Urinary bladder (tissue), 4 donors: ENCODE measurements around the gene ETNK2. TPM values are rescaled to one million over a fixed set of nuclear protein-coding genes. Genes with fewer than 3 reads are reported as not detected.
"Not testable (repeated sequence)": the region's sequence is repeated elsewhere in the genome, so short reads cannot be mapped to it uniquely, and the experiment has no call there.

Experiments
- DNase-seq: peaks from one replicate; pipeline ENCODE4 v3.0.0-alpha.2; 2015; ENCODE audit errors: extremely low spot score
- H3K27ac ChIP-seq: one replicate; pipeline ENCODE4 v1.5.1; 2013; ENCODE audit warnings: low read depth, mild to moderate bottlenecking, moderate library complexity
- H3K36me3 ChIP-seq: one replicate; pipeline ENCODE4 v1.6.1; 2013; ENCODE audit warnings: mild to moderate bottlenecking, moderate library complexity; ENCODE audit not compliant: insufficient read depth
- H3K4me1 ChIP-seq: one replicate; pipeline ENCODE4 v1.6.1; 2013; ENCODE audit warnings: mild to moderate bottlenecking, moderate library complexity; ENCODE audit not compliant: insufficient read depth
- H3K4me3 ChIP-seq: one replicate; pipeline ENCODE4 v1.5.1; 2013; ENCODE audit warnings: low read depth, low read length
- WGBS: extraction: QIAGEN DNeasy Blood & Tissue Kit; methylation state at CpG from one replicate; pipeline ENCODE4 v1.1.7; 2013; 5-methylcytosine and 5-hydroxymethylcytosine counted together
- polyA plus RNA-seq: library from polyadenylated mRNA; stranded (reverse); fragments of 200-250 nt; gene quantifications from one replicate; pipeline ENCODE4 v1.2.3, GENCODE V29; 2013
- total RNA-seq: library from RNA; depleted of rRNA; stranded (reverse); fragments of >200 nt; gene quantifications from one replicate; pipeline ENCODE4 v1.2.3, GENCODE V29; 2014
- donor health status: healthy with polysubstance abuse.
- donor health status: healthy.

The ETNK2 gene
- total and polyA plus RNA-seq, 2 donors: 7.7 to 25.8 TPM

DNA sequence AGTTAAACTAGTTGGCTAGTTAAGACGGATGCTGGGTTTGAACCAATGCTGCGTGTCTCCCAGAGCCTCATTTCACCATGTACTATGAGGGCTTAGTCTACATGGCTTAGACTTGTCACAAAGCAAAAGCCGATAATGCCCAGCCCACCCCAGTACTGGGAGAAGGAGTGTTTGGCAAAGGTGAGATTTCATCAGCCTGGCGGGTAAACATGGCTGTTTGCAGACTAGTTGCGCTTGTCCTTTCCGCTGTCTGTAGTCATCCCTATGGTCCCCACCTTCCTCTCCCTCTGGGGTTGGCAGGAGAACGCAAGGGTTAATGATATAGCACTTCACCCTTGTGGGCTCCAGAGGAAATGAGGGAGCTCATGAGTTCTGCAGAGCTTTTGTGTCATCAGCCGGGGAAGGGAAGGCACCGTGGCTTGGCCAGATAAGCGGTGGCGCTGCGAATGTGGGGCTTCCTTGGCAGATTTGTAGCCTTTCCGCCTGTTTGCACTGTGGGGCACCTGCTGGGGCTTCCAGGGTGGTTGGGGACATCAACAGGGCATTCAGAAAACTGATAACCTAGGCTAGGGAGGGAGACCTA lies 49.7 kb downstream of the ETNK2 start:
- no peak for DNase-seq
- Histone ChIP-seq H3K36me3 (no peaks in the 10 kb centered on the region), H3K4me1 (peaks cover 10% of the 10 kb centered on the region), H3K27ac (no peak overlapping the region), H3K4me3 (no peak overlapping the region)
- WGBS: 54% methylated on average over 13 of the region's 13 CpGs

- H3K27ac ChIP-seq, DNase-seq, H3K4me3 ChIP-seq, H3K36me3 ChIP-seq: not testable (repeated sequence)
- H3K4me1 ChIP-seq: peaks cover 10% of the 10 kb centered on the region
- WGBS: 84% methylated on average over 2 of the region's 2 CpGs
Observed at GRCh38 chr1:204099754-204100153, 52.1 kb downstream of the ETNK2 start.

GRCh38 chr1:204098683-204099082 lies 53.2 kb downstream of the ETNK2 start:
- WGBS: 97% methylated on average over 4 of the region's 4 CpGs
- H3K27ac ChIP-seq: no peak overlapping the region
- H3K36me3 ChIP-seq: no peaks in the 10 kb centered on the region
- H3K4me3 ChIP-seq: no peak overlapping the region
- DNase-seq: no peak
- peaks cover 11% of the 10 kb centered on the region for H3K4me1 ChIP-seq

DNA sequence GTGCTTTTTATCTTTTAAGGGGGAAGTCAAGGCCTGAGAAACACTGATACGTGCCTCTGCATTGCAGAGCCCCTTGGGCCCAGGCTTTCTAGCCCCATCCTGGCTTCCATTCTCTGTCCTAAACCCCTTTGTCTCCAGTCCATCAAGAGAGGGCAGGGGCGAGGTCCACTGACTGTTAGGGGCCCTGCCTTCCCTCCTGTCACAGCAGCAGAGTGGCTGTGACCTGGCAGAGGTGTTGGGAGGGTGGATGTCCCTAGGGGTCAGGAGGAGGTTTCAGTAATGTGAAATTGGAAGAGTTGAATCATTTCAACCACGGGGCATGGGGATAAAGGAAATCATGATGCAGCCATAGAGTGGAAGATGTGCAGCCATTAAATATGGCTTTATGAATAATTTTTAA lies 54.9 kb downstream of the ETNK2 start:
- 78% methylated on average over 3 of the region's 3 CpGs for WGBS
- Histone ChIP-seq H3K4me1 (peaks cover 9% of the 10 kb centered on the region), H3K36me3 (no peaks in the 10 kb centered on the region)

GRCh38 chr1:204094856-204095634 lies 56.8 kb downstream of the ETNK2 start:
- Histone ChIP-seq H3K27ac (no peak overlapping the region), H3K36me3 (no peaks in the 10 kb centered on the region), H3K4me1 (peaks cover 4% of the 10 kb centered on the region), H3K4me3 (no peak overlapping the region)
- no peak for DNase-seq
- 78% methylated on average over 15 of the region's 15 CpGs for WGBS

More for the DNA sequence above, 54.9 kb downstream of the ETNK2 start:
- no peak overlapping the region for H3K27ac ChIP-seq
- DNase-seq: no peak
- no peak overlapping the region for H3K4me3 ChIP-seq

GRCh38 chr1:204094313-204094729 lies 57.5 kb downstream of the ETNK2 start:
- DNase-seq: no peak
- Histone ChIP-seq H3K36me3 (no peaks in the 10 kb centered on the region), H3K27ac (no peak overlapping the region), H3K4me3 (no peak overlapping the region), H3K4me1 (peaks cover 5% of the 10 kb centered on the region)
- 50% methylated on average over 6 of the region's 6 CpGs for WGBS

DNA sequence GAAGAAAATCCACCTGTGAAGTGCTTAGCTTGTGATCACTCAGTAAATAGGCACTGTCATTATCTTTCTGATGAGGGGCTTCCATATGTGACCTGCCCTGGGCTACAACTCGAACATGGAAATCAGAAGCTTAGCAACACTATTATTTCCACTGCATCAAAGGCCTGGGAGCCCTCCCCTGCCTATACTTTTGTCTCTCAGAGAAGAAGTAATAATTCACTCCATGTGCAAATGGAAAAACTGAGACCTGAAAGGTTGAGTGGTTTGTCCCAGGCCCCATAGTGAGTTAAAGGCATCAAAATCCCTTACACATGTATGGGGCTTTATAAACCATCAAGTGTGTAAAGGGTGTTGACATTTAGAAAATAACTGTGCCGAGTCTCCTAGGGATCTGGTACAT lies 58.1 kb downstream of the ETNK2 start:
- Histone ChIP-seq H3K27ac (no peak overlapping the region), H3K36me3 (no peaks in the 10 kb centered on the region), H3K4me1 (peaks cover 7% of the 10 kb centered on the region), H3K4me3 (no peak overlapping the region)
- DNase-seq: no peak
- 67% methylated on average over 2 of the region's 2 CpGs for WGBS

- H3K4me1 ChIP-seq: peaks cover 7% of the 10 kb centered on the region
- H3K27ac ChIP-seq: no peak overlapping the region
- 86% methylated on average over 4 of the region's 4 CpGs for WGBS
- no peak overlapping the region for H3K4me3 ChIP-seq
- DNase-seq: no peak
- H3K36me3 ChIP-seq: no peaks in the 10 kb centered on the region
Observed at GRCh38 chr1:204093421-204093717, 58.5 kb downstream of the ETNK2 start.

DNA sequence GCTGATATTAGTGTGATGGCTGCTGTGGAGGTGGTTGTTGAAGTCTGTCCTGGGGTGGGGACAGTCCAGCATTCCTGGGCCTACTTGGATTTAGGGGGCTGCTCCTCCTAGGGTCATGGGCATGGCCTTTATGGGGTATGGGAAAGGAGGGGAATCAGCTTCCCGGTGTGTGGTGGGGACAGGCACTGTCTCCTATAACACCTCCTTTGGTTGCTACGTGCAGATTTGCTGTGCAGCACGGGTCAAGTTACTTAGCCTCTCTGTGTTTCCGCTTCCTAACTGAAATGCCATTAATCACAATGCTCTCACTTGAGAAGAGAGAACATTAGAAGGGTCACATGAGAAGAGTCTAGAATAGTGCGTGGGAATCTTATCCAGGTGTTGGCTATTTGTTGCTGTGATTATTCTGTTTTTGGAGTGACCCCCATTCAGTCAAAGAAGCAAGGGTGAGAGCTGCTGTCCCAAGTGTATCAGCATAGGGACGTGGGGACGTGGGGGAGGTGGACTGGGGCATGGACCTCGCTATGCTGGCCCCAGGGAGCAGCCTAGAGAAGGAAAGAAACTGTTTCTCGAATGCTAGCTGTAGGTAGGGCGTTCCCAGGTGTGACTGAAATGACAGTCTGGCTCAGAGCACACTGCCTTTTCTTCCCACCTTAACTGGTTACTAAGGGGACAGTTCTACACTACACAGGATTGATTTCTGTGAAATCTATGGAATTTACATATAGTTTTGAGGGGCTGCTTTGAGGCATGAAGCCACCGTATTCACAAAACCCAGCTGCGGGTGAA lies 59.0 kb downstream of the ETNK2 start:
- 80% methylated on average over 12 of the region's 12 CpGs for WGBS
- Histone ChIP-seq H3K4me3 (no peak overlapping the region), H3K4me1 (peaks cover 7% of the 10 kb centered on the region), H3K27ac (no peak overlapping the region), H3K36me3 (no peaks in the 10 kb centered on the region)
- no peak for DNase-seq

- Histone ChIP-seq H3K4me1 (peaks cover 7% of the 10 kb centered on the region), H3K4me3 (no peak overlapping the region), H3K36me3 (no peaks in the 10 kb centered on the region), H3K27ac (no peak overlapping the region)
- no peak for DNase-seq
- 94% methylated on average over 5 of the region's 5 CpGs for WGBS
Observed at GRCh38 chr1:204091787-204092312, 60.0 kb downstream of the ETNK2 start.

DNA sequence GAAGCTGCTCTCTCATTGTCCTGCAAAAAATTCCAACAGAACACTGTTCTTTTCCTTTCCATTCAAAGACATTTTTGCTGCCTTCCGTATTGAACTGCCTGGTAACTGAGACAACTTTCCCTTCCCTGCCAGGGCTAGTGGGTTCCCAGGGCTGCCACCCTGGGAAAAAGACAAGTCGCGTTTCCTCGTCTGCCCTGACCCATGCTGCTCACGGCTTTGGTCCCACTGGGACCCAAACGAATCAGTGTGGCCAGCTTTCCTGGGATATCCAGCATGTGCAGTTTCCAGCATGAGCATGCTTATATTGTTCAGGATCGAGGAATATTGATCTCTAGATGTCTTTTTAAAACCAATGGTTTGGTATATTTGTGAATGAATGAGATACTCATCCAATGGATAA lies 60.8 kb downstream of the ETNK2 start:
- Histone ChIP-seq H3K27ac (no peak overlapping the region), H3K4me1 (peaks cover 7% of the 10 kb centered on the region), H3K36me3 (no peaks in the 10 kb centered on the region), H3K4me3 (no peak overlapping the region)
- WGBS: 82% methylated on average over 7 of the region's 7 CpGs
- no peak for DNase-seq

DNA sequence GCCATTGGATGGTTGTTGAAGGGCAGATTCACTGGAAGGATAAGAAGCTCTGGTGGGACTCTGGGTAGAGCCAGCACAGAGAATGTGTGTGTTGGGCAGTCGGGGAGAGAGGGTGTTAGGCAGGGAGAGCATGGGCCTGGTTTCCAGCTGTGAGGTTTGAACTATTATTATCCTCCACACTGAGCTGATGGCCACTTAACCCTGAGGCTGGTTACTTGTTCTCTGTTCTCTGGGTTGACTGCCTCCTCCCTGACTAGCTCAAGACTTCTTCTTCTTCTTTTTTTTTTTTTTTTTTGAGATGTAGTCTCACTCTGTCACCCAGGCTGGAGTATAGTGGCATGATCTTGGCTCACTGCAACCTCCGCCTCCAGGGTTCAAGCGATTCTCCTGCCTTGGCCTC lies 61.7 kb downstream of the ETNK2 start:
- peak overlapping the region; percentile 5 for H3K27ac ChIP-seq
- WGBS: 92% methylated on average over 3 of the region's 3 CpGs
- H3K4me1 ChIP-seq, DNase-seq, H3K36me3 ChIP-seq, H3K4me3 ChIP-seq: not testable (repeated sequence)

DNA sequence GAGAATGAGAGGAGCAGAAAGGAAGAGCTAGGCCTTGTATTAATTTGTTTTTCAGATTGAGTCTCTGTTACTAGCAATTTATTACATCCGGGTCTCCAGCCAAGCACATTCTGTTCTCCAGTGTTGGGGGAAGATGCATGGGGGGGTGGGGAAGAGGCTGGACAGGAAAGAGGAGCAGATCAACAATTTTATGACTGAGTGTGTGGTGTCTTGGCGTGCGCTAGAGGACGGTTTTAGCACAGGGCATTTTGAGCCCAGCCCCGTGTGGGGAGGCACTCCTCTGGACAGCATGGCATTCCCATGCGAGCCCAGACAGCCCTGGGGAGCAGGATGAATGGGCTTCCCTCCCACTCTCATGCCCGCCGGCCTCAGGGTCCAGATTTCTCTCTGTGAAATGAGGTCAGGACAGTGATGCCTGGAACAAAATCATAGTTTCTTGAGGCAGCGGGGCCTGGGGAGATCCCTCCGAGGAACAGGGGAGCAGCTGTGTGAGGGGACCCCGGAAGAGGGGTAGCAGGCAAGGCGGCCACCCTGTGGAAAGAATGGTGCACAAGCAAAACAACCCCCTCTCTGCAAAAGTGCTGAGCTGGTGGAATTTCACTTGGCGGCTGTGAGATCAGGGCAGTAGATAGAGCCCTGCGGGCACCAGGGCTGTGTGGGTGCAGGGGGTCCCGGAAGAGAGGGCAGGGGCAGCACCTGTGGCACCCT lies 62.6 kb downstream of the ETNK2 start:
- Histone ChIP-seq H3K27ac (peak overlapping the region; percentile 76), H3K4me1 (peaks cover 5% of the 10 kb centered on the region), H3K4me3 (no peak overlapping the region), H3K36me3 (no peaks in the 10 kb centered on the region)
- 35% methylated on average over 15 of the region's 15 CpGs for WGBS
- DNase-seq: peak; percentile 62
